GM20000 (cell line): ENCODE results near the gene ARTN.

ENCODE experiments used
- DNase-seq: peaks from one replicate; pipeline ENCODE4 v3.0.0; 2012; ENCODE audit warnings: low spot score
- TF ChIP-seq, protein P1 (sequence below): IDR thresholded peaks from 2 replicates; pipeline ENCODE4 v1.5.1; 2012; ENCODE audit warnings: mild to moderate bottlenecking, control low read depth; ENCODE audit errors: extremely low read depth, missing control alignments

Gene ARTN

GRCh38 chr1:43933386-43934100 is at the start of gene ARTN:
Gene ARTN (plus strand): TSS chr1:43933801. CDS start chr1:43935657, 1,856 bp downstream.
- TF ChIP-seq, protein P1, sequence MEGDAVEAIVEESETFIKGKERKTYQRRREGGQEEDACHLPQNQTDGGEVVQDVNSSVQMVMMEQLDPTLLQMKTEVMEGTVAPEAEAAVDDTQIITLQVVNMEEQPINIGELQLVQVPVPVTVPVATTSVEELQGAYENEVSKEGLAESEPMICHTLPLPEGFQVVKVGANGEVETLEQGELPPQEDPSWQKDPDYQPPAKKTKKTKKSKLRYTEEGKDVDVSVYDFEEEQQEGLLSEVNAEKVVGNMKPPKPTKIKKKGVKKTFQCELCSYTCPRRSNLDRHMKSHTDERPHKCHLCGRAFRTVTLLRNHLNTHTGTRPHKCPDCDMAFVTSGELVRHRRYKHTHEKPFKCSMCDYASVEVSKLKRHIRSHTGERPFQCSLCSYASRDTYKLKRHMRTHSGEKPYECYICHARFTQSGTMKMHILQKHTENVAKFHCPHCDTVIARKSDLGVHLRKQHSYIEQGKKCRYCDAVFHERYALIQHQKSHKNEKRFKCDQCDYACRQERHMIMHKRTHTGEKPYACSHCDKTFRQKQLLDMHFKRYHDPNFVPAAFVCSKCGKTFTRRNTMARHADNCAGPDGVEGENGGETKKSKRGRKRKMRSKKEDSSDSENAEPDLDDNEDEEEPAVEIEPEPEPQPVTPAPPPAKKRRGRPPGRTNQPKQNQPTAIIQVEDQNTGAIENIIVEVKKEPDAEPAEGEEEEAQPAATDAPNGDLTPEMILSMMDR: no peak
- DNase-seq: no peak

- DNase-seq: no peak
Observed at GRCh38 chr1:43885279-43885801, 48.3 kb upstream of the ARTN start.

DNA sequence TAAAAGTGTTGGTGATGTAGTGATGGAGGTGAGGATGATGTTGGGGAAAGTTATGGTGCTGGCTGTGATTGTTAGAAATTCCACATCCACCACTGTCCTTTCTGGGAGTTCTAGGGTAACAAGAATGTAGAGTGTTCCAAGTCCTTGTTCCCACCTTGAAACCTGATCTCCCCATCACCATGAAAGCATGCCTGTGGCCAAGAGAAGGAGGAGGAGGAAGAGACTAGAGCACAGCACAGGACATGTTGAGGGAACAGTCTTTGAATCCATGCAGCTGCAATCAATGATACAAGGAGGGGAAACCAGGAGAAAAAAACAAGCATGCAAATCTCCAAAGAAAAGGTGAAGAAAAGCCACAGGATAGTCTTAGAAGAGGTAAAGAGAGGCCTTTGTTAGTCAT is 45.9 kb upstream of the ARTN start:
- TF ChIP-seq, protein P1: no peak
- no peak for DNase-seq

More at GRCh38 chr1:43885279-43885801, 48.3 kb upstream of the ARTN start:
- TF ChIP-seq, protein P1: no peak

GRCh38 chr1:43890815-43891214 is 42.8 kb upstream of the ARTN start:
- no peak for DNase-seq
- TF ChIP-seq, protein P1: no peak

GRCh38 chr1:43893006-43893405 is 40.6 kb upstream of the ARTN start:
- TF ChIP-seq, protein P1: no peak
- DNase-seq: no peak

DNA sequence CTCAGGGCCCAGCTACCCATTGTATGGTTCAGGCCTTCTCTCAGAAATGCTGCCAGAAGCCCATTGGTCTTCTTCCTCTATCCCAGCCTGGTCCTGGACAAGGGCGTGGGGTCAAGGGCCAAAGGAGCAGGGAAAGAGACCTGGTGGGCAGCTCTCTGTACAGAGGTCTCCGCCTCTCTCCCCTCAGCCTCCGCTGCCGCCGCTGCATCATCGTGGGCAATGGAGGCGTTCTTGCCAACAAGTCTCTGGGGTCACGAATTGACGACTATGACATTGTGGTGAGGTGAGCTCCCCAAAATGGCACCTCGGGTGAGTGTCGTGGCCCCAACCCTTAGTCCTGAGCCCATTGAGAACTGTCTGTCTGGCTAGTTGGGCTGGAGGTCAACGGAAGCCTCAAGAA is 34.6 kb upstream of the ARTN start:
- TF ChIP-seq, protein P1: no peak
- DNase-seq: no peak

DNA sequence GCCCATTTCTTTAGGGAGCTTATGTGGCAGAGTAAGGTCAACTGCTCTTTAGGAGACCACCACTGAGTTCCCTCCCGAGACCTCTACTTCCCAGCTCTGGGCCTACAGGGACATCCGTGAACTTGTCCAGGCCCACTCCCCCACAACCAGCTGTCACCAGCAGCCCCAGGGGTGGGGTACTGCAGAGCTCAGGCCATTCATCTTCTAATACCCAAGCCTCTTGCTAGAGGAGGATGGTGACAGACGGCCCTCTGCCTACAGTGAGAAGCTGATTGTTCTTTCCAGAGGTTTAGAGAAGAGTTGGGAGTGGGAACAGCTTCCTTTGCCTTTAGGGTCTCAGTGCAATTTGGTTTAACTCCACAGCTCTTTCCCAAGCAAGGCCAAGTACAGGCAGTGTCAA is 33.2 kb upstream of the ARTN start:
- DNase-seq: no peak
- TF ChIP-seq, protein P1: no peak
